Activated naive CD8-positive, alpha-beta T cell (primary cell): ENCODE results near the gene MAD2L2.
A peak's percentile ranks its signal among the peaks of the same experiment; 100 is the strongest.

Experiments used
- H3K27ac Mint-ChIP-seq: one replicate; pipeline ENCODE4 v1.8.0; 2021; ENCODE audit warnings: mixed read lengths
- H3K27me3 Mint-ChIP-seq: one replicate; pipeline ENCODE4 v1.8.0; 2021; ENCODE audit warnings: mixed read lengths
- H3K36me3 Mint-ChIP-seq: one replicate; pipeline ENCODE4 v1.8.0; 2021; ENCODE audit warnings: mixed read lengths
- H3K4me1 Mint-ChIP-seq: one replicate; pipeline ENCODE4 v1.8.0; 2021; ENCODE audit warnings: low read depth, mixed read lengths
- H3K4me3 Mint-ChIP-seq: one replicate; pipeline ENCODE4 v1.8.0; 2021; ENCODE audit warnings: mild to moderate bottlenecking, mixed read lengths
- H3K9me3 Mint-ChIP-seq: one replicate; pipeline ENCODE4 v1.8.0; 2021; ENCODE audit warnings: low read depth, mixed read lengths

MAD2L2 gene

GRCh38 chr1:11678442-11678841 lies 2.5 kb downstream of the MAD2L2 start:
- H3K4me3 Mint-ChIP-seq, result peak overlapping the region; percentile 44

GRCh38 chr1:11676386-11677103 lies 4.4 kb downstream of the MAD2L2 start:
- Mint-ChIP-seq H3K27ac (no peak overlapping the region), H3K36me3 (no peaks in the 10 kb centered on the region), H3K9me3 (no peaks in the 10 kb centered on the region), H3K4me1 (peaks cover 13% of the 10 kb centered on the region), H3K4me3 (no peak overlapping the region), H3K27me3 (no peaks in the 10 kb centered on the region)

More at GRCh38 chr1:11678442-11678841, 2.5 kb downstream of the MAD2L2 start:
- no peaks in the 10 kb centered on the region for H3K27me3 Mint-ChIP-seq
- peaks cover 17% of the 10 kb centered on the region for H3K4me1 Mint-ChIP-seq
- no peaks in the 10 kb centered on the region for H3K9me3 Mint-ChIP-seq
- no peak overlapping the region for H3K27ac Mint-ChIP-seq
- no peaks in the 10 kb centered on the region for H3K36me3 Mint-ChIP-seq

DNA sequence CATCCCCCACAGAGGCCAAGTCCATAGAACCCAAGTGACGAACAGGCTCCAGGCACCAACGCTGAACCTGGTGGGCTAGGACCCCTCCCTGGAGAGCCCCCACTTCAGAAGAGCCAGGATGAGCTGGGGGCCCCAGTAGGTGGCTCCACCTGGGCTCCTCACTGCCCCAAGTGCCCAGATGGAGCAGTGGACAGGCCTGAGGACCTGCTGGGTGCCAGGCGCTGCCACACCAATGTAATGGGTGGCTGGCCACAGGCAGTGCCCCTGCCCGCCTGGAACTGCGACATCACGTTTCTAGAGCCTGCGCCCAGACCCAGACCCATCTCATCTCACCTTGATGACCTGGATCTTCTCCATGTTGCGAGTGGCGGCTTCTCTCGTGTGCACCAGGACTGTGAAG lies 5.6 kb downstream of the MAD2L2 start:
- Mint-ChIP-seq H3K4me1 (peaks cover 11% of the 10 kb centered on the region), H3K36me3 (no peaks in the 10 kb centered on the region), H3K9me3 (no peaks in the 10 kb centered on the region), H3K27ac (no peak overlapping the region), H3K27me3 (no peaks in the 10 kb centered on the region), H3K4me3 (no peak overlapping the region)

DNA sequence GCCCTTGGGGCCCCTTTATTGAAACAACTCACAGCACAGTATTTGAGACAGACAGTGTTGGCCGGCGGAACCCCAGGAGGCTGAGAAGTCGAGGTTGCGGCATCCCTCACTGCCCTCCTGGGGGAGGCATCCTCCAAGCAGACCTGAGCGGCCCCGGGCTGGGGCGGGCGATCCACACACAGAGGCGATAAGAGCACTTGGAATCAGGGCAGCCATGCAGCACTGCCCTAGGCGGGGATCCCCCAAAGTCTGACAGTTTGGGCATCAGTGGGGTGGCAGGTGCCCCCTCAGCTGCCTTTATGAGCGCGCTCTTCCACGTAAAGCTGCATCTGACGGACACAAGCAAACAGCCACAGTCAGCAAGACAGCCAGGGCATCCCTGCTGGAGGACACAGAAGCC lies 6.5 kb downstream of the MAD2L2 start:
- Mint-ChIP-seq H3K4me3 (no peak overlapping the region), H3K36me3 (no peaks in the 10 kb centered on the region), H3K27me3 (no peaks in the 10 kb centered on the region), H3K27ac (no peak overlapping the region), H3K4me1 (peaks cover 7% of the 10 kb centered on the region), H3K9me3 (no peaks in the 10 kb centered on the region)

DNA sequence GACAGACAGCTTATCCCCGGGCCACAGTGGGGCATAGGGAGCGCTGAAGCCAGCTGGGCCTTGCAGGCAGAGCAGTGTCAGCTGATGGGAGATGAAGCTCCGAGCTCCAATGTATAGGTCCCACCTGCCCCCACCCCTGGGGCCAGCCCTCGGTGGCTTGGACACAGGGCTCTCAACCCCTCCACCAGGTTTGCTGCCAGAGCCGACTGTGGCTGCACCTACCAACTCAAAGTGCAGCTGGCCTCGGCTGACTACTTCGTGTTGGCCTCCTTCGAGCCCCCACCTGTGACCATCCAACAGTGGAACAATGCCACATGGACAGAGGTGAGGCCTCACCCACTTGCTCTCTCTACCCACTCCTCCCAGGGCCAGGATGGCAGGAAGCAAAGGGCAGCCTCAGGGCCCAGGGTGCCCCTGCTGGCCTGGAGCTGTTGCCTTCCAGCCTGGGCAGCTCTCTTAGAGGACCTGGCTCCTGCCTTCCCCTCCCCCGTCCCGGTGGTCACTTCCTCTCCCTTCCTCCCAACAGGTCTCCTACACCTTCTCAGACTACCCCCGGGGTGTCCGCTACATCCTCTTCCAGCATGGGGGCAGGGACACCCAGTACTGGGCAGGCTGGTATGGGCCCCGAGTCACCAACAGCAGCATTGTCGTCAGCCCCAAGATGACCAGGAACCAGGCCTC lies 7.7 kb downstream of the MAD2L2 start:
- H3K4me3 Mint-ChIP-seq, result no peak overlapping the region
- no peaks in the 10 kb centered on the region for H3K36me3 Mint-ChIP-seq
- no peaks in the 10 kb centered on the region for H3K9me3 Mint-ChIP-seq
- H3K27ac Mint-ChIP-seq, result no peak overlapping the region
- H3K27me3 Mint-ChIP-seq, result no peaks in the 10 kb centered on the region
- no peaks in the 10 kb centered on the region for H3K4me1 Mint-ChIP-seq

GRCh38 chr1:11671544-11672286 lies 9.2 kb downstream of the MAD2L2 start:
- no peak overlapping the region for H3K4me3 Mint-ChIP-seq
- H3K36me3 Mint-ChIP-seq, result no peaks in the 10 kb centered on the region
- H3K4me1 Mint-ChIP-seq, result no peaks in the 10 kb centered on the region
- no peaks in the 10 kb centered on the region for H3K9me3 Mint-ChIP-seq
- H3K27me3 Mint-ChIP-seq, result no peaks in the 10 kb centered on the region
- H3K27ac Mint-ChIP-seq, result no peak overlapping the region

DNA sequence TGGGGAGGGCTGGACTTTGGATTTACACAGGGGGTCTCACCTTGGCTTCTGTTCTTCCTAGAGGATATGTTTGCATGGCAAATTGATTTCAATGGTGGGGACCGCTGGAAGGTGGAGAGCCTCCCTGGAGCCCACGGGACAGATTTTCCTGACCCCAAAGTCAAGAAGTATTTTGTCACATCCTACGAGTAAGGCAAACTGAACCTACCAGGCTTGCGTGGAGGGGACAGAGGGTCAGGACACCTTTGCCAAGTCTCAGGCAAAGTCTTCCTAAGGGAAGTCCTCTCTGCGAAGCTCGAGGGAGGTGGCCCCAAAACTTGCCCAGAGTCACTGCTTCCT lies 9.8 kb downstream of the MAD2L2 start:
- no peak overlapping the region for H3K4me3 Mint-ChIP-seq
- H3K9me3 Mint-ChIP-seq, result no peaks in the 10 kb centered on the region
- H3K4me1 Mint-ChIP-seq, result no peaks in the 10 kb centered on the region
- H3K27me3 Mint-ChIP-seq, result no peaks in the 10 kb centered on the region
- no peak overlapping the region for H3K27ac Mint-ChIP-seq
- no peaks in the 10 kb centered on the region for H3K36me3 Mint-ChIP-seq

- Mint-ChIP-seq H3K36me3 (no peaks in the 10 kb centered on the region), H3K9me3 (no peaks in the 10 kb centered on the region), H3K27ac (no peak overlapping the region), H3K27me3 (no peaks in the 10 kb centered on the region), H3K4me3 (no peak overlapping the region), H3K4me1 (no peaks in the 10 kb centered on the region)
Measured at GRCh38 chr1:11670747-11671146, 10.2 kb downstream of the MAD2L2 start.

- Mint-ChIP-seq H3K27me3 (no peaks in the 10 kb centered on the region), H3K27ac (no peak overlapping the region), H3K4me1 (no peaks in the 10 kb centered on the region), H3K36me3 (no peaks in the 10 kb centered on the region), H3K9me3 (no peaks in the 10 kb centered on the region), H3K4me3 (no peak overlapping the region)
Measured at GRCh38 chr1:11668516-11668915, 12.4 kb downstream of the MAD2L2 start.

DNA sequence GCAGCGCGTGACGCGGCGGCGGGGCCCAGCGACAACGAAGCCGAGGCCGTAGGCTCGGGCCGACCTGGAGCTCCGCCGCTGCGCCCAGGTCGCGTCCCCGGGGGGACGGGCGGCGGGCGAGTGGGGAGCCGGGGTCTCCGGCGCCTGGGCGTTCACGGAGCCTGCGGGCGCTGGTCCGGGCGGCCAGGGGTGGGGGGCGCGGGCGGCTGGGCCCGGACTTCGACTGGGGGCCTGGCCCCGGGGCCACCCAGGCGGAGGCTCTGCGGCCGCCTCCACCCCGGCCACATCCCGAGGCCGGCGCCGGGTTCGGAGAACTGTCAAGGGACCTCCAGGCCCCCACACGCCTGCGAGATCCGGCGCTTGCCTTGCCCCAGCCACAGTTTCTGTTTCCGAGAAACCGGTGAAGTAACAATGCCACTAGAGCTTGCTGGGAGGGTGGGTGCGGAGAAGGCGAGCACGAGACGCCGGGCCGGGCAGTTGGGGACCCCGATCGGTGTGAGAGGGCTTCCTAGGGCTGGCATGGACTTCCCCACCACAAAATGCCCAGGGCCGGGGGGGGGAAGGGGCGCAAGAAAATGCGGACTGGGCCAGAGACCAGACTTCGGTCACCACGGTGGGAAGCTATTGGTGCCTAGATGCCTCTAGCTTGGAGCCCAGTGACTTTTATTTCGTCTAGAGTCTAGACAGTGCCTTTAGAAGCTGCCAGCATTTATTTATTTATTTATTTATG lies 16.4 kb downstream of the MAD2L2 start:
- Mint-ChIP-seq H3K4me3 (peak overlapping the region; percentile 85), H3K36me3 (peaks cover 2% of the 10 kb centered on the region), H3K9me3 (no peaks in the 10 kb centered on the region), H3K27ac (peak overlapping the region; percentile 80), H3K4me1 (no peaks in the 10 kb centered on the region), H3K27me3 (no peaks in the 10 kb centered on the region)

DNA sequence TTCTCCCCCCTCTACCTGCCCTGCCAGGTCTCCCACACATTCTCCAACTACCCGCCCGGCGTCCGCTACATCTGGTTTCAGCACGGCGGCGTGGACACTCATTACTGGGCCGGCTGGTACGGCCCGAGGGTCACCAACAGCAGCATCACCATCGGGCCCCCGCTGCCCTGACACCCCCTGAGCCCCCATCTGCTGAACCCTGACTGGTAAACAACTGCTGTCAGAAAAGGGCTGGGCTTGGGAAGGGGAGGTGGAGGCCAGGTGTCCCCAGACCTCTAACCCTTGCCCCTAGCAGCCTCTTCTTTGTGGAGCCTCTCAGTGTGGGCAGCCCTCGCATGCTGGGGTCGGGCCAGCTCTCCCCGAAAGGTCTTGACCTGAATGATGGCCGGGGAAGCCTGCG lies 19.8 kb downstream of the MAD2L2 start:
- H3K27ac Mint-ChIP-seq, result no peak overlapping the region
- no peak overlapping the region for H3K4me3 Mint-ChIP-seq
- H3K36me3 Mint-ChIP-seq, result peaks cover 2% of the 10 kb centered on the region
- H3K4me1 Mint-ChIP-seq, result no peaks in the 10 kb centered on the region
- H3K9me3 Mint-ChIP-seq, result no peaks in the 10 kb centered on the region
- no peaks in the 10 kb centered on the region for H3K27me3 Mint-ChIP-seq

DNA sequence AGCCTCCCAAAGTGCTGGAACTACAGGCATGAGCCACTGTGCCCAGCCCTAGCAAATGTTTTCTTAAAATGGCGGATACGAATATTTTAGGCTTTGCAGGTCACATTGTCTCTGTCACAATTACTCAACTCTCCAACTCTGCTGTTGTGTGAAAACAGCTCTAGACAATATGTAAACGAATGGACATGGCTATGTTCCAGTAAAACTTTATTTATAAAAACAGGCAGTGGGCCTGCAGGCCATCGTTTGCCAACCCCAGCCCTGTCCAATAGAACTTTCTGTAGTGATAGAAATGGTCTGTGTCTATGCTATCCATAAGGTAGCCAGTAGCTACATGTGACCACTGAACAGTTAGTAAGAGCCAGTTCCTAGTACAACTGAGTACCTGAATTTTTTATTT lies 21.2 kb downstream of the MAD2L2 start:
- Mint-ChIP-seq H3K9me3 (no peaks in the 10 kb centered on the region), H3K4me1 (peaks cover 6% of the 10 kb centered on the region), H3K27ac (no peak overlapping the region), H3K27me3 (no peaks in the 10 kb centered on the region), H3K36me3 (peaks cover 2% of the 10 kb centered on the region), H3K4me3 (no peak overlapping the region)

- Mint-ChIP-seq H3K4me1 (peaks cover 6% of the 10 kb centered on the region), H3K36me3 (peaks cover 2% of the 10 kb centered on the region), H3K27ac (no peak overlapping the region), H3K27me3 (no peaks in the 10 kb centered on the region), H3K9me3 (no peaks in the 10 kb centered on the region), H3K4me3 (no peak overlapping the region)
Measured at GRCh38 chr1:11658542-11658941, 22.4 kb downstream of the MAD2L2 start.

DNA sequence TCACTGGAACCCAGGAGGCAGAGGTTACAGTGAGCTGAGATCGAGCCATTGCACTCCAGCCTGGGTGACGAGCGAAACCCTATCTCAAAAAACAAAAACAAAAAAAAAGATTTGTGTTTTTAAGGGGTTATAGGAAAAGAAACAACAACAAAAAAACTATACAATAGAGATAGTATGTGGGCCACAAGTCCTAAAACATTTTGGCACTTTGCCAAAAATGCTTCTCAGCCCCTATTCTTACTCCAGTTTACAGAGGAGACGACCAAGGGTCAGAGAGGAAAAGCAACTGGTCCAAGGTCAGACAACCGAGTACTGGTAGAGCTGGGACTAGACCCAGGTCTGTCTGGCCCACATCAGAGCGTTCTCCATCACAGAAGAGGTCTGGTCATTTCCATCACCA lies 23.3 kb downstream of the MAD2L2 start:
- Mint-ChIP-seq H3K9me3 (no peaks in the 10 kb centered on the region), H3K4me3 (no peak overlapping the region), H3K36me3 (peaks cover 2% of the 10 kb centered on the region), H3K4me1 (peaks cover 6% of the 10 kb centered on the region), H3K27ac (no peak overlapping the region), H3K27me3 (no peaks in the 10 kb centered on the region)
